ENCODE results near the gene SNX20. TPM values are rescaled to one million over a fixed set of nuclear protein-coding genes. Genes with fewer than 3 reads are reported as not detected.

The SNX20 gene
- total RNA-seq, 1 donor from 2014 or later = 34.9 TPM

Other genes starting within 250 kb of the SNX20 start
- 0.96 and 1.8 TPM in 2 replicates for gene NKD1, start 132.9 kb downstream of the SNX20 start, total RNA-seq
- gene NOD2, start 12.3 kb upstream of the SNX20 start, total RNA-seq = 7.4 and 8.8 TPM in 2 replicates
- gene CYLD, start 60.8 kb upstream of the SNX20 start, total RNA-seq = 189 and 201 TPM in 2 replicates

Measured in activated T-helper 2 cell treated with anti-CD3 and anti-CD28 coated beads, Interferon-gamma antibody, Interleukin-2, Interleukin-4, amounts not matched to agents 10 μg/mL and 5 μg/mL and 100 μg/mL, durations not matched to agents 14 hours and 24 hours and 36 hours (primary cell).